OCI-LY1 (cell line): Measurements from ENCODE around the gene GIT2.

ENCODE experiments used
- CTCF ChIP-seq: fragments of 200-600 bp; sonication (generic), shearing (Covaris generic); IDR thresholded peaks from 2 replicates; pipeline ENCODE4 v1.5.1; 2017; ENCODE audit warnings: mild to moderate bottlenecking, antibody characterized with exemption, low read length, moderate library complexity, mixed read lengths
- EZH2 ChIP-seq: fragments of 200-600 bp; sonication (generic), shearing (Covaris generic); IDR thresholded peaks from 2 replicates; pipeline ENCODE4 v1.8.0; 2017; ENCODE audit warnings: borderline replicate concordance, mixed run types, mild to moderate bottlenecking, antibody characterized with exemption, low read length, moderate library complexity, mixed read lengths

GRCh38 chr12:109890620-109891170 is 105.5 kb downstream of the GIT2 start:
- TF ChIP-seq EZH2 (no peak), CTCF (no peak)
